DMS114 treated with DMSO at 0.1 percent for 48 hours (cell line): ENCODE measurements around the gene GPHA2.

Experiments used
- DNase-seq: peaks from one replicate; lab custom pipeline; 2025; ENCODE audit not compliant: unreplicated experiment; lab: John Stamatoyannopoulos, UW

GPHA2 gene

DNA sequence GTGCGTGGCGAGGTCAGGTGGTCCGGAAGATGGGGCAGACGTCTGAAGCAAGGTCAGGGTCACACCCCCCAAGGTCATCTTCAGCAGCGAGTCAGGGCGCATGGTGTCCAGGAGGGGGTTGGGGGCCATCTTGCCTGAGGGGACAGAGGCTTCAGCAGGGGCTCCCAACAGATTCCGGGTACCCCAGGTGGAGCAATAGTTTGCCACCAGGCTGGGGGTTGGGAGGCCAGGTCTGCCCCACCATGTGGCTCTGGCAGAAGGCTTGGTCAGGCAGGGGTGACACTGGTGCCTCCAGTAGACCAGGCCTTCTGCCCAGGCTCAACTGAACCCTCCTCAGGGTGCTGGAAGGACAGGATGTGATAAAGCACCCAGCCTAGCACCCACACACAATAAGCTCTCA lies 24.6 kb downstream of the GPHA2 start:
- DNase-seq: no peak

DNA sequence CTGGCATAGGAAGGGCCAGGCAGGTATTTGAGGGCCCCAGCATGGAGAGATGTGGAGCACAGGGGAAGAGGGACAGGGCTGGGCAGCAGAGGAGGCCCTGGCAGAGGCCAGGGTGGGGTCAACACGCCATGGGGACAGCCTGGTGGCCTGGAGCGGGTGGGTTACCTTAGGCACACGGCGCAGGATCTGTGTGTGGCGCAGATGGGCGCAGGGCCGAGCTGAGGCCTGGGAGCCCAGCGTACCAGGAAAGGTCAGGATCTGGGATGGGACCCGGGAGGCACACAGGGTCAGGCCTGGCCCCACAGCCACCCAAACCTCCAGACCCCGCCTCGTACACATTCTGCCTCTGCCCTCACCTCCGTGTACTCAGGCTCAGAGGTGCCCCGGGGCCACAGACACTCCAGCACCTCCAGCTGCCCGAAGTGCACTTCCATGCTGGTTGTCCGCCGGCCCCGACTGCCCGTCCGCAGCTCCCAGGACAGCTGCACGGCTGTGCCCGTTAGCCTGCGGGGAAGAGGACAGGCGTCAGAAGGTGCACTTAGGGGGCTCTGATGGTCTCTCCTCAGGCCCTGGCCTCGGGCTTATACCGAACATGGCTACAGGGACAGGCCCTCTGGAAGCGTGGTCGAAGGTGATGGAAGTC lies 25.1 kb downstream of the GPHA2 start:
- no peak for DNase-seq

DNA sequence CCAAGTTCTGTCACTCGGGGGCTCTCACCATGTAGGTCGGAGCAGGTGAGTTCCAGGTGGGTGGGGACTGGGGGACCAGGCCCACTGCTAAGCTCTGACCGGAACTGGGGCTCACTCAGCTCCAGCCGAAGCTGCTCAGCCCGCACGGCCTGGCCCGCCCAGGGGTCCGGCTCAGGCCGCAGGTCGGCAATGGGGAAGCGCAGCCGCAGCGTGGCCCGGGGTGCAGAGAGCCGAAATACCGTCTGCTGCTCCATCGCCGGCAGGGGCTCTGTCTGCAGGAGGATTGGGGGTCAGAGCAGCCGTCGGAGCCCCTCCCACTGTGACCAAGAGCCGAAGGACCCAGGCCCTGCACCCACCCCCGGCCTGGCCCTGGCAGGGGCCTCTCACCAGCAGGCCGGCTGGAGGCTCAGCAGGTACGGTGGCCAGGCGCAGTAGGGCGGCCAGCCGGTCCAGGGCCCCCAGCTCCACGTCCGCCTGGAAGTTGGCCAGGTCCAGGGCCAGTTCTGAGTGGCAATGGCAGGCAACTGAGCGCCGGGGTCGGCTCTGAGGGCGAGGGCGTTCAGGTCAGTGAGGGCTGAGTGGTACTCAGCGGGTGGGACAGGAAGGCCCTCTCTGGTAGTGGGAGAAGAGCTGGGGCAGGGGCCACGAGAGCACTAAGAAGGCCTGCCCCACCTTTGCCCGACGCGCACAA lies 25.9 kb downstream of the GPHA2 start:
- no peak for DNase-seq

DNA sequence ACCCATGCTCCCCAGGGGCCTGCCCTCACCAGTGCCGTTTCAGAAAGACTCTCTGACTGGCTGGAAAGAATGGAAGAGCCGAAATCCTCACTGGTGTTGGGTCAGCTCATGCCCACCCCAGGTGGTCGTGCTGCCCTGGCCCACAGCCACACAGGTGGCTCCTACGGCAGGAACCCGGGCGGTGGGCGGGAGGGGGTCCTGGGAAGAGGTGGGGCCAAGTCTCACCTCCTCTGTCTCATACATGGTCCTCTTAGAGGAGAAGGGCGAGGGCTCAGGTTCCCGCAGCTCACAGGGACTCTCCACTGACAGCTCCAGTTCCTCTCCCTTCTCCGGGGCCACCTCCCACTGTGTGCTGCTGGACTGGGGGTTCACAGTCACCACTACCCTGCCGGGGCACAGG lies 26.9 kb downstream of the GPHA2 start:
- DNase-seq: no peak

DNA sequence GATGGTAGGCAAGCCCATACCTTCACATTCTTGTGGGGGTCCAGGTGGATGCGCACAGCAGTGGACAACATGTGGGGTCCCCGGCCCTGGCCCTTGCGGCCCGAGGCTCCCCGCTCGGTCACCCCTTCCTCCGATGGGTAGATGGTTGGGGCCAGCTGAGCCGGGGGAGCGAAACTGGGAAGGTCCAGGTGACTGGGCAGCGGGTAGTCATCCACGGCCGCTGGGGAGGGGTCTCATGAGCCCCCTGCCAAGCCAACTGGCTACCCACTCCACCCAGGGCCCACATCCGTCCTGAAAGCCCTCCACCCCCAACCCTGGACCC lies 29.4 kb downstream of the GPHA2 start:
- DNase-seq: no peak

DNA sequence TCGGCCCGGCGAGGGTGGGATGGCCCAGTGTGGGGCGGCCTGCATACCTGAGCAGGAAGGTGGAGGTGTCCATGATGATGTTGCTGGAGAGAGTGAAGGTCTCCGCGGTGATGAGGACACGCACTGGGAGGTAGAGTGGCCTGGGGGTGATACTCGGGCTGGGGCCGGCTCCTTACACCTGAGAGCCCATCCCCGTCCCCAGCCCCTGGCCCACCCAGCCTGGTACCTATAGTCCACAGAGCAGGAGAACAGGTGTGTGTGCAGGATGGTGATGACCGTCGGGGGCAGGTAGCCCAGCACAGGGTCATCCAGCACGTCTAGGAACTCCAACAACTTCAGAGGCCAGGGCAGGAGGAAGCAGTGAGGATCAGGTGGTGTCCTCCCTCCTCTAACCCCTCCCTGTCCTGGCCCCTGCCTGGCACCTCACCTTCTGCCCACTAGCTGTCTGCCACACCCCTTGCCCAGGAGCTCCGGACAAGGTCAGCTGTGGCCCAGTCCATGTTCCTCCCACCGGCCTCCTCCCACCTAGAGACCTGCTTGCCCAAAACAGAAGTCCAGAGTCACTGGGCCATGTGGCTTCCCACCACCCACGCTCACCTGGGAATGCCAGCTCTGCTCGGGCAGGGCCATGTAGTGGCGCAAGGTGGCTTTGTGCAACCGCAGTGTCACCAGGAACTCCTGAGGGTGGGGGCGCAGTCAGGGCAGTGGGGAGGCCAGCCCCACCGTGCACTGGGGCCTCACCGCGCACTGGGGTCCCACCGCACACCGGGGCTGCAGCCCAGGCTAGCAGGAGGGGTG lies 30.0 kb downstream of the GPHA2 start:
- DNase-seq: no peak

DNA sequence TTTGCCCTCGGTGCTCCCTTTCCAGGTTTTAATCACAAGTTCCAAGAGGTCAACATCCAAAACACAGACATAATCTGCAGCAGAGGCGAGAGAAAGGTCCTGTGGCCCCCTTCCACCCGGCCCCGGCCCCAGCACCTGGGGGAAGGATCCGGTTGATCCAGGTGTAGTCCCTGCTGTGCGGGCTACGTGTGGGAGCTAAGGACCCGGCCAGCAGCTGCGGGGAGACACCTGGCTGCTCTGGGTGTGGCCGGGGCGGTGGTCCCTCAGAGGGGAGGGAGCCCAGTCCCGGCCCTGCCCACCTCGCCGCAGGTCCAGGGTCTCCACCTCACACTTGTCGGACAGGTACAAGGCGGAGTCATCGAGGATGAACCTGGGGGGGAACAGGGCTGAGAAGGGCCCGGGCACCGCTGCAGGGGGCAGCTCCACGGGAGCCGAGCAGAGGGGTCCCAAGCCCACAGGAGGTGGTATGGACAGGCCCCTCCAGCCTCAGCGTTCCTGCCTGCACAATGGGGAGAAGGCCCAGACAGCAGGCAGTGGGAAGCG lies 32.3 kb downstream of the GPHA2 start:
- no peak for DNase-seq

DNA sequence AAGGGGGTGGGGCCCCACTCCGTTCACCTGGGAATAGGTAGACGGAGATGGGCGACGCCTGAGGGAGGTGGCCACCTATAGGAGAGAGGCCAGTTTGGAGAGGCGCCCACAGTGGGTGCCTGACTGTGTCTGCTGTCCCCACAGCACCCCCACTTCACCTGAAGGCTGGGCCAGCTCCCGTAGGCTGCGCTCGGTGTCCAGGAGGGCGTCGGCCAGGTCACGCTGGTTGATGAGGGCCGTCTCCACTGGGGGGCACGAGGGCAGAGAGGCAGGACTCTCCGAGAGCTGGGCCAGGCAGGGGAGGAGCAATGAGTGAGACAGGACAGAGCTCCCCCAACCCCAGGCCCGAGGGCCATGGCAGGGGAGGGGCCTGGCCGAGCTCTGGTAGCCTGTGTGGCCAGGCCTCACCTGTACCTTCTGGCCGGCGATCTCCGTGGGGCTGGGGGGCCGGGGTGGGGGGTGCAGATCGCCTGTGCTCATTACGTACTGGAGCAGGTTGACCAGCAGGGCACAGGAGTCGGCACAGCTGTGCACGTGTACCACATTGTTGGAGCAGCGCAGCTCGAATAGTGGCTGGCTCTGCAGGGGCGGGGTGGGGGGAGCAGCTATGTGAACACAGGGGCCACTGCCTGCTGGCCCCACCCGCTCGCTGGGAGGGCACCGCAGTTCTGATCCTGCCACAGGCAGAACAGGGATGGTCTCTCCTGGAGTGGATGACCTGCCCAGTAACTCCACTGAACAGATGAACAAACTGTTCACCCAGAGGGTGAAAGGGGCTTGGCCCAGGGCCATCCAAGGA lies 33.4 kb downstream of the GPHA2 start:
- DNase-seq: no peak

DNA sequence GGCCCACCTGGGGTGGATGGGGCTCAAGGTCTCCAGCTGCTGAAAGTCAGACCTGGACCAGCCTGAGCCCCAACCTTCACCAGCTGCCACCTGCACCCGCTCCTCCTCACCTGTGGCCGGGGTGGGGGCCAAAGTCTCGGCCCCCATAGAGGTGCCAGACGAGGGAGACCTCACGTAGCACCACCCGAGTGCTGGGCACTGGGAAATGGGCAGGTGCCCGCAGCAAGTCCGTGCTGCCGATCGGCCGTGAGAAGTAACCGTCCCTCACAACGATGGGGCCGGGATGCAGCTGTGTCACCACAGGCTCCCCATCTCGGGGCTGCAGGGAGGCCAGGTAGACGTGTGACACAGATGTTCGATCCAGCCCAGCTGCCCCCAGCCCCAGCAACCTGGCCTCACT lies 34.9 kb downstream of the GPHA2 start:
- DNase-seq: no peak

DNA sequence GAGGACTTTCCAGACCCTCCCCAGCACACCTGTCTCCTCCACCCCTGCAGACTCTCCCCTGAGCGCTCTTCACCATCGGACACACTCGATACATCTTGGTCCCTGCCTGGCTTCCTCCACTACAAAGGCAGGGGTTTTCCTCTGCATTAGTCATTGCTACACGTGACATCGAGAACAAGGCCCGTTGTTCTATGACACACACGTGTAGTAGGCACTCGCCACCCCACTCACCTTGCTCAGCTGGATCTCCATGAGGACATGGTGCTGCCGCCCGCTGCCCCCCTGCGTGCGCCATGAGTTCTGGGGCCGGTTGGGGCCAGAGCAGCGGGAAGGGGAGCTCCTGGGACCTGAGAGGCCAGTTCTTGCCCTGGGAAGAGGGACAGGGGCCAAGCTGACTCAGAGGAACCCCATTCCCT lies 35.4 kb downstream of the GPHA2 start:
- no peak for DNase-seq

DNA sequence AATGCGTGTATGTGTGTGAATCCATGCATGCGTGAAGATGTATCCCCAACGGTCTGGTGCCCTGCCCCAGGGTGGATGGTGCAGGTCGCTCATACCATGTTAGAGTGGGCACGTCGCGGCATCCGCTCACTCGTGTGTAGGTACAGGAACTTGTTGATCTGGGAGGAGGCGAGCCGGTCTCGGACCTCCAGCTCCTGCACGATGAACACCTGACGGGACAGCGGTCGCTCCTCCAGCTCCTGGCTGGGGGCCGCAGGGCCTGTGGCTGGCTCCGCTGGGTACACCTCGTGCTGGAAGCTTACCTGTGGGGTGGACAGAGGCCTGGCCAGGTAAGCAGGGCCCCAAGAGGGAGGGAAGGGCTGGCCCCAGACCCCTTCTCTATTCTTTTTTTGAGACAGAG lies 37.2 kb downstream of the GPHA2 start:
- DNase-seq: no peak

DNA sequence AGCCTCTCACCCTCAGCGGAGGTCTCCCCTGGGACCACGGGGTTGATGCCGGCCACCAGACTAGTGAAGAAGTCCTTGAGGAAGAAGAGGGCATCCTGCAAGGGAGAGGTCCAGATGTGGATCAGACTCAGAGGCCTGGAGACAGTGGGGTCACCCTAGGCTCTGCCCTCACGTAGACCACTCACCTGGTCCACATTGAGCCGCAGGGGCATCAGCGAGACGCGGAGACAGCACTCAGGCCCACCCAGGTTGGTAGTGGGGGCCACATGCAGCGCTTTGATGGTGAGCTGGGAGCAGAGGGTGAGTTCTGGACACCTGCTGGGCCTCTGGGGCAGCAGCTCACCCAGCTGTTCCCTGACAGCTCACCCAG lies 37.6 kb downstream of the GPHA2 start:
- DNase-seq: no peak

DNA sequence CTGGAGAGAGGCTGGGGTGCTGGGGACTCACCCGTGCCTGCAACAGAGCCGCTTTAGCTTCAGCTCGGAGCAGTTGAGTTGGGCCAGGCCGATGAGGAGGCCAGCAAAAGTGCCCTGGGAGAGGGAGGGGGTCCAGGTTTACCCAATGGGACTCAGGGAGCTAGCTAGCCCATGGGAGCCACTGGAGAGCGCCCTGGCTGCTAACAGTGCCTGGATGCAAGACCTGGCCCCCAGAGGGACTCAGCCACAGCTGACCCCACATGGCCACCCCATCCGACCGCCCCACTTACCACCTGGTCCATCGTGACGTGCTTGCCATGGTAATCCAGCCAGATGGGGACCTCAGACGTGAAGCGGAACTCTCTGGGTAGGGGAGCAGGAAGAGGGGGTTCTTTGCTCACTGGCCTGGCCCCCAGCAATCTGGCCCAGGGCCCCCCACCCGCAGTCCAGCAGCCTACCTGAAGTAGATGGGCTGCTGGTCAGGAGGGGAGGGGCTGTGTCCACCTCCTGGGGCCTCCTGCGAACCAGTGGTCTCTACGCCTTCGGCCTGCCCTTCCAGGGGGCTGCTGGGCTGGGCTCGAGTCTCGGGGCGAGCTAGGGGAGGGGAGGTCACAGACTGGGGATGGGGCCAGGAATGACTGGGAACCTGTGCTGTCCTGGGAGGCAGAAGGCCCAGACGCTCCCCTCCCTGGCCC lies 38.2 kb downstream of the GPHA2 start:
- DNase-seq: no peak

DNA sequence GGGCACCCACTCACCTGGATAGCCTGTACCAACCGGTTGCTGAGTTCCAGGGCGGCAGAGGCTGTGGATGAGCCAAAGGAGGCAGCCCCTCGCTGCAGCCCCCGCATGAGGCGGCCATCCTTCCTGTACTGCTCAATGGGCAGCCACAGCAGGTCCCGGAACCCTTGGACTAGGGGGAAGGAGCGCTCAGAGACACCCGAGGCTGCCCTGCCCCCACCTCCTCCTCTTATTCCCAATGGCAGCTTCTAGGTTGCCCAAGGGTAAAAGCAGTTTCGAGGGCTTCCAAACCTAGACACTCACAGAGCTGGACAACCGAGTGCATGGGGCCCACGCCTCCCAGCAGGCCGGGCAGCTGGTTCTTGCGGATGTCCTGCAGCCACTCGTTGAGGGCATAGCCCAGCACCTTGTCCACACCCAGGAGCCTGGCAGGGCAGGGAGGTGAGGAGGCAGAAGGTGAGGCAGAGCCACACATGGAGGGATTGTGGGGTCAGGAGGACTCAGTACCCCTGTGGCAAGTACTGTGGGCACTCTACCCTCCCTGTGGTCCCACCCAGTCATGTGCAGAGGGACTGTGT lies 39.2 kb downstream of the GPHA2 start:
- DNase-seq: no peak

DNA sequence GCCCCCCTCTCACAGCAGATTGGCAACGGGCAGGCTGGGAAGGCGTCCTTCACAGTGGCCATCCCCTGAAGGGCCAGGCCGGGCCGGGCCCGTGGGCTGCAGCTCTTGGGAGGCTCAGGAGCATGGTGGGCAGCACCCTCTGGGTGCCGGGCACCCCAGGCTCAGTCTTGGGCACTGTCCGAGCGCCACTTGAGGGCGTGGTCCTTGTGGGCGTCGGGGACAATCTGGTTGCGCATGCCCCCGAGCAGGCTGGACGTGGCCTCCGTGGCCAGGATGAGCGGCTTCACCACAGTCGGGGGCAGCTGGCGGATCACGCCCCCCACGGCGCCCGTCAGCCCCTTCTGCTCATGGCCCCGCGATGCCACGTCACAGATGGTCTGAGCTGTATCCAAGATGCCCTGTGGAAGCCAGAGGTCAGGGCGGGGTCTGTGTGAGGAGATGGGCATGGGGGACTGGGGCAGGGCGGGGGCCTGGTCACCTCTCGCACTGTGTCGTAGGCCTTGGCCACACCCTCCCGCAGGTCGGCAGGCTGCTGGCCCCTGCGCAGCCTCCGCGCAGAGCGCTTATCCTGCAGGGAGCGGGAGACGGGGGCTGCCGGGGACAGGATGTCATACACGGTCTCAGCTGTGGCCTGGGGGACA lies 40.8 kb downstream of the GPHA2 start:
- no peak for DNase-seq

DNA sequence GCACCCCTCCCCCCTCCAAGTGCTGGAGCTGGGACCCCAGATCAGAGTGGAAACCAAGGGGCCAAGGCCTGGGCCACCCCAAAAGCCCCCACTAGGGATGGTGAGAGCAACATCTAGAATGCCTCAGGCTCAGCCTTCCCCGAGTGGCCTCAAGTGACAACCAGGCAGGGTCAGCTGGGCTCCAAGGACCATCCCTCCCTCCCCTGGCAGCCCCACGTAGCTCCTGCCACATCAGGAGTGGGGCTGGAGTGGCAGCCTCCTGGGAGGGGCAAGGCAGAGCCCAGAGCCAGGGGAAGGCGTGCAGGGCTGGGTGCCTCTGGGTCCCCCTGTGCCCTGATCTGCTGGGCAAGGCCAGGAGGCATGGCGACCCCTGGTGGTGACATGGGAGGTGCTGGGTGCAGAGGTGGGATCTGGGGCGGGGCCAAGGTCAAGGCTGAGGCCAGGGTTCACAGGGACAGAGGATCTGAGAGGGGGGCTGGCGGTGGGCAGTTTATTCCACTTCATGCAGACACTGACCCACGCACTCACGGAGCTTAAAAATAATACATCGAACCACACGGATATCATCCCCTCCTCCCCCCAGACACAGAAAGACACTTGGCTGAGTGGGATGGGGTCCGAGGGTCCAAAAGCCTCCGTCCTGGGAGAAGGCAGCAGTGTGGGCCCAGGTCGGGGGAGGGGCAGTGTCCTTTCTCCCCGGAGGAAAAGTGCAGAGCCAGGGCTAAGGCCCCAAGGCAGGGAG lies 41.5 kb downstream of the GPHA2 start:
- no peak for DNase-seq

DNA sequence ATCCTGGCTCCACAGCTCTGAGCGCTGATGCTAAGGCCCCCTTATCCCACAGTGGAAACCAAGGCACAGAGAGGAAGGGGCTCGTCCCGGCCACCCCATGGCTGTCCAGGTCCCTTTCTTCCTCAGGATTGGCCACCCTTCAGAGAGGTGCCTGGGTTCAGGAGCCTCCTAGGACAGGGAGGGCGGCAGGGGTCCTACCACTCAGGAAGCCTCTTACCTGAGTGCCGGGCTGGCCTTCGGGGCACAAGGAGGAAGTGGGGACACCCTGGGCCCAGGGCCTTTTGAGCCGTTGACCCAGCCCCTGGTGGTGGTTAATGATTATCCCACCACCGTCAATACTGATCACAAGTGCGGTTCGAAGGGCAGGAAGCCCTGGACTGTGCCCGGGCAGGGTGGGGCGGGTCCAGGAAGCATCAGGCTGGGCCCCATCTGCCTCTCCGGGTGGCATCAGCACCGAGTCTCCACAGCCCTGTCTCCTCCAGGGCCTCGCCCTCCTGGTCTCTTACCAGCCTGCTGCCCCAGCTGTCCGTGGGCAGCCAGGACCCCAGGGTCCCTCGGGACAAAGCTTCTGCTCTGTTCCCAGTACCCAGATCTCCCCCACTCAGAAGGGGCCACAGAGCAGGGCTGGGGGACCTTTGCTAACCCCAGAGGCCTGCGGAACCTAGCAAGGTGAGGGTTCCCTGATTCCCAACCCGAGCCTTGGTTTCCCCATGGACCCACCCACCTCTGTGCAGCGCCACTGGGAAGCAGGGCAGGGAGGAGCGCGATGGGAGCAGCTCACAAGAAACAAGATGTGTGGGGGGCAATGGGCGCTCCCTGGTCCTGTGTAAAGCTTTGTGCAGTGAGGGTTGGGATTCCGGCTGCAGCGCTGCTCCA lies 42.3 kb downstream of the GPHA2 start:
- no peak for DNase-seq

DNA sequence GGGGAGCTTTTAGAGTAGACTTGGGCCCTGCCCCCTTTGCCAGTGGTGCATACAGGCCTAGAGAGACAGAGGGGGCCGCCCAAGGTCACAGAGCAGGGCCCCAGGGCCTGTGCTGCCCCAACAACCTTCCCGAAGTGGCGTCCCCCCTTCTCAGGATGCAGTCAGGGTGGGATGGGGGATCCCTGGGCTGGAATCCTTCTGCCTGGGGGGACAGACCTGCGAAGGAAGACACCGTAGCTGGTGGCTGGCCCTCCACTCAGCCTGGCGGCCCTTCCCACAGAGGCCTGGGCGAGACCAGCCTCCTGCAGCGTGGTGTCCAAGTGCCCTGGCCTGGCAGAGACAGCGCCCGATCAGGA lies 42.9 kb downstream of the GPHA2 start:
- no peak for DNase-seq
